H1 (cell line): ENCODE measurements around the gene ETV5. TPM values are rescaled to one million over a fixed set of nuclear protein-coding genes. Genes with fewer than 3 reads are reported as not detected.

Experiments
- CTCF ChIA-PET: fragments of 300-600 bp; sonication (Branson Sonifier 250); formaldehyde crosslinking; loops from one replicate; lab custom pipeline; 2021; ENCODE audit not compliant: partially characterized antibody; lab: Charles Lee
- POLR2A ChIA-PET: fragments of 300-600 bp; sonication (Branson Sonifier 250); formaldehyde crosslinking; loops from one replicate; lab custom pipeline; 2021; ENCODE audit warnings: inconsistent platforms; ENCODE audit not compliant: partially characterized antibody; lab: Charles Lee
- DNase-seq, 2 experiments: peaks; one replicate each; pipeline versions ENCODE4 v3.0.0 to v3.0.0-alpha.2; 2010 to 2022; ENCODE audit warnings: low spot score in 2 of 2, low read depth in 1 of 2, mixed read lengths in 1 of 2
- FAIRE-seq: peaks from 2 replicates; lab custom pipeline; 2011; peaks lifted over from hg19 to GRCh38; lab: Jason Lieb, UNC
- H2AFZ ChIP-seq: 2 replicates; pipeline ENCODE4 v1.8.1; 2012; ENCODE audit warnings: low read length, inconsistent platforms
- H2AK5ac ChIP-seq: 2 replicates; pipeline ENCODE4 v1.6.1; 2013; ENCODE audit warnings: low read depth, low read length
- H2BK120ac ChIP-seq: replicated peaks from 2 replicates; pipeline ENCODE3; 2013; ENCODE audit warnings: low read depth, low read length, inconsistent platforms
- H2BK12ac ChIP-seq: 2 replicates; pipeline ENCODE4 v1.6.1; 2013; ENCODE audit warnings: low read depth, low read length
- H2BK15ac ChIP-seq: 2 replicates; pipeline ENCODE4 v1.6.1; 2013; ENCODE audit warnings: low read length
- H2BK20ac ChIP-seq: 2 replicates; pipeline ENCODE4 v1.6.1; 2013; ENCODE audit warnings: low read length
- H2BK5ac ChIP-seq: 2 replicates; pipeline ENCODE4 v1.6.1; 2013; ENCODE audit warnings: low read depth, low read length
- H3K14ac ChIP-seq: 2 replicates; pipeline ENCODE4 v1.6.1; 2013; ENCODE audit warnings: inconsistent platforms; ENCODE audit not compliant: insufficient read length
- H3K18ac ChIP-seq: 2 replicates; pipeline ENCODE4 v1.6.1; 2013; ENCODE audit warnings: low read length; ENCODE audit errors: extremely low read depth
- H3K23ac ChIP-seq: 2 replicates; pipeline ENCODE4 v1.6.1; 2013; ENCODE audit warnings: inconsistent platforms; ENCODE audit not compliant: insufficient read length
- H3K23me2 ChIP-seq: 2 replicates; pipeline ENCODE4 v1.6.1; 2013; ENCODE audit warnings: low read depth, low read length
- H3K27ac ChIP-seq: 2 replicates; pipeline ENCODE4 v1.6.1; 2011; ENCODE audit warnings: low read depth, low read length, inconsistent platforms
- H3K27me3 ChIP-seq, 4 experiments: replicated peaks in 1 of 4; 1 replicate in 1 of 4; 2 replicates in 3 of 4; pipeline versions ENCODE4 v1.6.1 to v1.8.1; 2011 to 2013; ENCODE audit warnings: low read length in 3 of 4, mild to moderate bottlenecking in 3 of 4, inconsistent platforms in 2 of 4, mixed read lengths in 2 of 4, moderate library complexity in 1 of 4; ENCODE audit not compliant: control insufficient read depth in 3 of 4, insufficient read depth in 3 of 4; ENCODE audit errors: extremely low read depth in 1 of 4
- H3K36me3 ChIP-seq, 4 experiments: 2 replicates each; pipeline versions ENCODE4 v1.6.1 to v1.8.1; 2011 to 2013; ENCODE audit warnings: mild to moderate bottlenecking in 4 of 4, low read length in 3 of 4, moderate library complexity in 2 of 4, control low read depth in 1 of 4, inconsistent platforms in 1 of 4; ENCODE audit not compliant: insufficient read depth in 4 of 4, control insufficient read depth in 2 of 4
- H3K4ac ChIP-seq: replicated peaks from 2 replicates; pipeline ENCODE3; 2013; ENCODE audit warnings: low read length, low read depth, mixed read lengths, inconsistent platforms; ENCODE audit not compliant: insufficient read length
- H3K4me1 ChIP-seq, 4 experiments: replicated peaks in 1 of 4; 1 replicate in 1 of 4; 2 replicates in 3 of 4; pipeline versions ENCODE4 v1.6.1 to v1.8.1; 2011 to 2013; ENCODE audit warnings: low read length in 3 of 4, inconsistent platforms in 2 of 4, mixed read lengths in 1 of 4; ENCODE audit not compliant: insufficient read depth in 4 of 4, control insufficient read depth in 3 of 4
- H3K4me2 ChIP-seq, 2 experiments: 2 replicates each; pipeline versions ENCODE4 v1.6.1 to v1.8.1; 2011 to 2013; ENCODE audit warnings: low read depth in 2 of 2, low read length in 2 of 2, control low read depth in 1 of 2, inconsistent platforms in 1 of 2, mild to moderate bottlenecking in 1 of 2; ENCODE audit not compliant: insufficient read depth in 1 of 2
- H3K4me3 ChIP-seq, 4 experiments: fragments of 200-600, 300-600 bp in 1 of 4; sonication (generic), shearing (Covaris generic), sonication (Bioruptor Twin) in 1 of 4; 2 replicates each; pipeline versions ENCODE4 v1.5.1 to v1.8.1; 2011 to 2016; ENCODE audit warnings: low read length in 4 of 4, low read depth in 3 of 4, control low read depth in 2 of 4, inconsistent platforms in 2 of 4, mild to moderate bottlenecking in 2 of 4, mixed read lengths in 1 of 4, moderate library complexity in 1 of 4; ENCODE audit not compliant: insufficient read depth in 2 of 4; ENCODE audit errors: extremely low read depth in 1 of 4
- H3K56ac ChIP-seq: replicated peaks from 2 replicates; pipeline ENCODE3; 2013; ENCODE audit warnings: low read depth, mild to moderate bottlenecking, mixed read lengths, low read length, inconsistent platforms; ENCODE audit not compliant: insufficient read length
- H3K79me1 ChIP-seq: 2 replicates; pipeline ENCODE4 v1.6.1; 2013; ENCODE audit warnings: low read depth, low read length, control low read depth
- H3K79me2 ChIP-seq, 2 experiments: 2 replicates each; pipeline versions ENCODE4 v1.6.1 to v1.8.1; 2012 to 2013; ENCODE audit warnings: low read length in 2 of 2, mild to moderate bottlenecking in 2 of 2, inconsistent platforms in 1 of 2; ENCODE audit not compliant: insufficient read depth in 2 of 2, control insufficient read depth in 1 of 2
- H3K9ac ChIP-seq, 4 experiments: replicated peaks in 1 of 4; 1 replicate in 1 of 4; 2 replicates in 3 of 4; pipeline versions ENCODE4 v1.6.1 to v1.8.1; 2011 to 2013; ENCODE audit warnings: low read depth in 3 of 4, low read length in 3 of 4, control low read depth in 2 of 4, mild to moderate bottlenecking in 2 of 4, moderate library complexity in 2 of 4, inconsistent platforms in 1 of 4; ENCODE audit errors: extremely low read depth in 1 of 4
- H3K9me3 ChIP-seq, 2 experiments: 2 replicates each; pipeline versions ENCODE4 v1.6.1 to v1.8.1; 2012 to 2013; ENCODE audit warnings: mild to moderate bottlenecking in 2 of 2, moderate library complexity in 2 of 2, control low read depth in 1 of 2, inconsistent platforms in 1 of 2, low read depth in 1 of 2, low read length in 1 of 2, mixed read lengths in 1 of 2; ENCODE audit not compliant: insufficient read depth in 2 of 2
- H4K20me1 ChIP-seq, 2 experiments: replicated peaks in 1 of 2; 2 replicates each; pipeline versions ENCODE3 to v1.8.1; 2011 to 2013; ENCODE audit warnings: inconsistent platforms in 2 of 2, low read length in 2 of 2, mild to moderate bottlenecking in 1 of 2; ENCODE audit not compliant: insufficient read depth in 2 of 2, control insufficient read depth in 1 of 2
- H4K5ac ChIP-seq: 2 replicates; pipeline ENCODE4 v1.6.1; 2013; ENCODE audit warnings: low read length, low read depth, mixed read lengths, inconsistent platforms; ENCODE audit not compliant: insufficient read length
- H4K8ac ChIP-seq: 2 replicates; pipeline ENCODE4 v1.8.0; 2013; ENCODE audit warnings: mild to moderate bottlenecking, moderate library complexity, low read length, inconsistent platforms; ENCODE audit not compliant: insufficient read depth; ENCODE audit errors: extremely low read depth
- H4K91ac ChIP-seq: replicated peaks from 2 replicates; pipeline ENCODE3; 2013; ENCODE audit warnings: low read length, mixed read lengths, inconsistent platforms; ENCODE audit not compliant: insufficient read length
- EP300 ChIP-seq, 2 experiments: IDR thresholded peaks; 1 replicate in 1 of 2; 2 replicates in 1 of 2; pipeline ENCODE4 v1.6.1; 2011 to 2012; ENCODE audit warnings: low read depth in 2 of 2, low read length in 2 of 2, mild to moderate bottlenecking in 2 of 2, borderline replicate concordance in 1 of 2, inconsistent platforms in 1 of 2, moderate library complexity in 1 of 2
- FOSL1 ChIP-seq: IDR thresholded peaks from 2 replicates; pipeline ENCODE4 v1.6.1; 2011; ENCODE audit warnings: mild to moderate bottlenecking, low read depth, low read length, moderate library complexity; ENCODE audit not compliant: insufficient read depth
- GABPA ChIP-seq: IDR thresholded peaks from 2 replicates; pipeline ENCODE4 v1.6.1; 2011; ENCODE audit warnings: mild to moderate bottlenecking, low read length, moderate library complexity, borderline replicate concordance; ENCODE audit not compliant: insufficient read depth
- JUN ChIP-seq: IDR thresholded peaks from 2 replicates; pipeline ENCODE4 v1.6.1; 2011; ENCODE audit warnings: low read depth, mild to moderate bottlenecking, improper control_type of control experiment, low read length
- JUND ChIP-seq: IDR thresholded peaks from 2 replicates; pipeline ENCODE4 v1.6.1; 2011; ENCODE audit warnings: mild to moderate bottlenecking, improper control_type of control experiment, low read length
- MAX ChIP-seq: IDR thresholded peaks from 2 replicates; pipeline ENCODE4 v1.6.1; 2012; ENCODE audit warnings: inconsistent platforms
- PHF8 ChIP-seq: fragments of 200-600 bp; sonication (generic); conservative IDR thresholded peaks from 2 replicates; pipeline ENCODE4 v1.7.1; 2012; ENCODE audit warnings: low read depth, mild to moderate bottlenecking, inconsistent platforms, low read length, moderate library complexity
- POLR2AphosphoS5 ChIP-seq: IDR thresholded peaks from 2 replicates; pipeline ENCODE4 v1.6.1; 2011; ENCODE audit warnings: low read depth, low read length
- RBBP5 ChIP-seq: IDR thresholded peaks from 2 replicates; pipeline ENCODE4 v1.7.1; 2012; ENCODE audit warnings: low read depth, mild to moderate bottlenecking, inconsistent platforms, low read length, moderate library complexity, borderline replicate concordance
- RNF2 ChIP-seq: fragments of 200-900, 300-1000 bp; sonication (generic); IDR thresholded peaks from 2 replicates; pipeline ENCODE4 v1.7.1; 2016; ENCODE audit warnings: borderline replicate concordance, low read depth, mild to moderate bottlenecking, antibody characterized with exemption, low read length; ENCODE audit not compliant: poor library complexity, severe bottlenecking; ENCODE audit errors: missing control alignments
- SIX5 ChIP-seq: IDR thresholded peaks from 2 replicates; pipeline ENCODE4 v1.6.1; 2011; ENCODE audit warnings: mild to moderate bottlenecking, low read depth, low read length
- TCF12 ChIP-seq: IDR thresholded peaks from 2 replicates; pipeline ENCODE4 v1.6.1; 2011; ENCODE audit warnings: low read depth, mild to moderate bottlenecking, low read length
- WGBS, 2 experiments: shearing (Covaris generic) in 1 of 2; methylation state at CpG; one replicate each; pipeline versions ENCODE4 v1.1.6 to v1.1.7; 2013 to 2015; ENCODE audit warnings: low lambda C conversion rate in 2 of 2, mixed read lengths in 2 of 2, inconsistent platforms in 1 of 2, low coverage in 1 of 2, missing lambda C conversion rate in 1 of 2; ENCODE audit not compliant: insufficient replicate concordance in 2 of 2, insufficient coverage in 1 of 2, insufficient read length in 1 of 2; ENCODE audit errors: extremely low coverage in 1 of 2, missing lambda C conversion rate in 1 of 2; 5-methylcytosine and 5-hydroxymethylcytosine counted together
- polyA plus RNA-seq, 7 experiments: library from polyadenylated mRNA; depleted of rRNA in 3 of 7; stranded (reverse) in 5 of 7; unstranded in 2 of 7; fragments of >200 nt in 5 of 7; fragments of 200-250 nt in 2 of 7; gene quantifications; 1 replicate in 5 of 7; 2 replicates in 1 of 7; 4 replicates in 1 of 7; pipeline versions ENCODE4 v1.2.1 to v1.2.3, GENCODE V29; 2011 to 2013; ENCODE audit warnings: missing spikeins in 2 of 7, mixed read lengths in 2 of 7
- total RNA-seq: library from RNA; stranded (reverse); fragmentation: NEBNext Ultra II Directional; extraction: Animal tissue kit (Norgen Biotek cat#: 25700); gene quantifications from 2 replicates; pipeline ENCODE4 v1.2.1, GENCODE V29; 2021

Gene ETV5
- total and polyA plus RNA-seq, 2 of the 8 experiments (the other 6 are each of a cell fraction or from before 2014, with no cell fraction given): 13.1 to 36.9 TPM

GRCh38 chr3:186075931-186076567 is 32.8 kb downstream of the ETV5 start:
- Histone ChIP-seq H4K20me1 (no peaks in the 10 kb centered on the region), H2BK12ac (no peak overlapping the region), H3K23ac (no peak overlapping the region), H3K27me3 (no peaks in the 10 kb centered on the region), H2BK15ac (no peak overlapping the region), H4K5ac (no peak overlapping the region), H3K36me3 (peaks cover 0 to 8% (median 0%) of the 10 kb centered on the region in 4 experiments; a peak in 3 of 8 replicates), H2AFZ (no peak overlapping the region), H3K14ac (no peak overlapping the region), H3K9ac (no peak overlapping the region), H3K79me2 (no peaks in the 10 kb centered on the region), H2BK20ac (no peak overlapping the region), H4K91ac (no peak overlapping the region), H3K9me3 (no peaks in the 10 kb centered on the region), H2BK5ac (peak overlapping the region; percentile 28; the same call in 1 of the 2 replicates), H2BK120ac (no peak overlapping the region), H3K56ac (no peak overlapping the region), H2AK5ac (no peak overlapping the region), H3K27ac (no peak overlapping the region), H3K4me3 (no peak overlapping the region), H3K4ac (no peak overlapping the region), H3K23me2 (no peaks in the 10 kb centered on the region), H4K8ac (no peak overlapping the region), H3K4me2 (no peak overlapping the region), H3K4me1 (peaks cover 3 to 15% (median 11%) of the 10 kb centered on the region in 4 experiments; a peak in 6 of 7 replicates), H3K79me1 (no peaks in the 10 kb centered on the region), H3K18ac (no peak overlapping the region)
- DNase-seq (no peak), FAIRE-seq (no peak)
- TF ChIP-seq TCF12 (no peak), EP300 (IDR thresholded peaks at IDR 0.05; ENCODE audit: borderline replicate concordance in 1 of 2, low read depth in 2 of 2, low read length in 2 of 2) (no peak), RBBP5 (no peak), MAX (no peak), SIX5 (no peak), RNF2 (no peak), JUND (no peak), PHF8 (no peak), JUN (no peak), FOSL1 (no peak), GABPA (no peak), POLR2AphosphoS5 (no peak)
- ChIA-PET CTCF (interaction anchor here (1.0 to 1.5 kb wide), 8 partner anchors 10 to 166 kb away, joined by 3 to 4 read pairs (median 3); no protein-coding TSS in a partner anchor), POLR2A (no interaction called here)
- WGBS, 2 experiments: 84% methylated on average over 4 of the region's 4 CpGs; no CpG with 5 or more reads in 1 of the 2 experiments
